Activated CD4-positive, alpha-beta T cell treated with anti-CD3 and anti-CD28 coated beads, Interleukin-2, amount 10 ng/mL, durations not matched to agents 24 days and 14 days (primary cell): ENCODE measurements around the gene CDC14C. TPM values are rescaled to one million over a fixed set of nuclear protein-coding genes. Genes with fewer than 3 reads are reported as not detected.

Experiments
- DNase-seq: peaks from one replicate; pipeline ENCODE4 v3.0.0; 2022
- H3K27ac Mint-ChIP-seq: one replicate; pipeline ENCODE4 v1.8.0; 2022; ENCODE audit warnings: mild to moderate bottlenecking, mixed read lengths
- H3K27me3 Mint-ChIP-seq: one replicate; pipeline ENCODE4 v1.8.0; 2022; ENCODE audit warnings: mixed read lengths
- H3K36me3 Mint-ChIP-seq: one replicate; pipeline ENCODE4 v1.8.0; 2022; ENCODE audit warnings: low read depth, mild to moderate bottlenecking, mixed read lengths
- H3K4me1 Mint-ChIP-seq: one replicate; pipeline ENCODE4 v1.8.0; 2021; ENCODE audit warnings: mixed read lengths
- H3K4me3 Mint-ChIP-seq: one replicate; pipeline ENCODE4 v1.8.0; 2022; ENCODE audit warnings: mild to moderate bottlenecking, moderate library complexity, mixed read lengths
- H3K9me3 Mint-ChIP-seq: one replicate; pipeline ENCODE4 v1.8.0; 2021; ENCODE audit warnings: mixed read lengths
- intact Hi-C: fragments of 100-400 bp; cut with micrococcal nuclease; formaldehyde crosslinking; loops from one replicate; pipeline ENCODE4 v1.15.1; 2023
- total RNA-seq: library from RNA; stranded (reverse); gene quantifications from 2 replicates; pipeline ENCODE4 v1.2.3, GENCODE V29; 2022

The CDC14C gene
- total RNA-seq, 1 donor from 2014 or later: not detected

- H3K27me3 Mint-ChIP-seq: no peaks in the 10 kb centered on the region
- no peaks in the 10 kb centered on the region for H3K36me3 Mint-ChIP-seq
- H3K4me1 Mint-ChIP-seq: no peaks in the 10 kb centered on the region
- H3K27ac Mint-ChIP-seq: no peak overlapping the region
- intact Hi-C loops: no loop called here
- DNase-seq: no peak
- H3K9me3 Mint-ChIP-seq: no peaks in the 10 kb centered on the region
- H3K4me3 Mint-ChIP-seq: no peak overlapping the region
Observed at GRCh38 chr7:48938539-48939295, 14.4 kb downstream of the CDC14C start.

DNA sequence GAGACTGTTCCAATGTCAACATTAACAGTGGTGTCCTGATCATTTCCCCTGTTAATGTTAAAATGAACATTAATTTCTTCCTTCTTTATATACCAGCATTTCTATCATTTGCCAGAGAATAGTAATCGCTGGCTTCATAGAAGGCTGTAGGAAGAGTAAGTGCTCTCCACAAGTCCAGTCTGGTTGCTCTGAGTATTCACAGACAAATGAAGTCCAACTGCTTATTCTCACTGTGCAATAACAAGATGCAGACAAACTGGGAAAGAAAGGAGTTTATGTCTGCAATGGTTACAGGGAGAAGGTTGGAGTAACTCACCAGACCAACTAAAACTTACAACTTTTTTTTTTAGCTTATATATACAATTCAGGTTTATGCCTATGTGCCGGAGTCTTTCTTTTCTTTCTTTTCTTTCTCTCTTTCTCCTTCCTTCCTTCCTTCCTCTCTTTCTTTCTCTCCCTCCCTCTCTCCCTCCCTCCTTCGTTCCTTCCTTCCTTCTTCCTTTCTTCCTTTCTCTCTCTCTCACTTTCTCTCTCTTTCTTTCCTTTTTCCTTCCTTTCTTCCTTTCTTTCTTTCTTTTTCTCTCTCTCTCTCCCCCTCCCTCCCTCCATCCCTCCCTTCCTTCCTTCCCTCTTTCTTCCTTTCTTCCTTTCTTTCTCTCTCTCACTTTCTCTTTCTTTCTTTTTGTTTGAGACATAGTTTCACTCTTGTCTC, 19.1 kb downstream of the CDC14C start:
- Mint-ChIP-seq H3K4me3 (no peak overlapping the region), H3K4me1 (no peaks in the 10 kb centered on the region), H3K36me3 (no peaks in the 10 kb centered on the region), H3K27me3 (no peaks in the 10 kb centered on the region), H3K27ac (no peak overlapping the region), H3K9me3 (no peaks in the 10 kb centered on the region)
- DNase-seq: no peak
- intact Hi-C loops: no loop called here

GRCh38 chr7:48955916-48956315, 31.6 kb downstream of the CDC14C start:
- Mint-ChIP-seq H3K4me3 (no peak overlapping the region), H3K9me3 (no peaks in the 10 kb centered on the region), H3K4me1 (no peaks in the 10 kb centered on the region), H3K27ac (no peak overlapping the region), H3K27me3 (no peaks in the 10 kb centered on the region), H3K36me3 (no peaks in the 10 kb centered on the region)
- no peak for DNase-seq
- intact Hi-C loops: no loop called here

GRCh38 chr7:48959676-48960075, 35.3 kb downstream of the CDC14C start:
- intact Hi-C loops: no loop called here
- H3K4me3 Mint-ChIP-seq: no peak overlapping the region
- no peak for DNase-seq
- H3K4me1 Mint-ChIP-seq: no peaks in the 10 kb centered on the region
- no peaks in the 10 kb centered on the region for H3K27me3 Mint-ChIP-seq
- no peaks in the 10 kb centered on the region for H3K36me3 Mint-ChIP-seq
- no peak overlapping the region for H3K27ac Mint-ChIP-seq
- H3K9me3 Mint-ChIP-seq: no peaks in the 10 kb centered on the region

GRCh38 chr7:48962821-48963505, 38.6 kb downstream of the CDC14C start:
- Mint-ChIP-seq H3K36me3 (no peaks in the 10 kb centered on the region), H3K9me3 (no peaks in the 10 kb centered on the region), H3K4me1 (no peaks in the 10 kb centered on the region), H3K27me3 (no peaks in the 10 kb centered on the region), H3K4me3 (no peak overlapping the region), H3K27ac (no peak overlapping the region)
- DNase-seq: no peak
- intact Hi-C loops: no loop called here

DNA sequence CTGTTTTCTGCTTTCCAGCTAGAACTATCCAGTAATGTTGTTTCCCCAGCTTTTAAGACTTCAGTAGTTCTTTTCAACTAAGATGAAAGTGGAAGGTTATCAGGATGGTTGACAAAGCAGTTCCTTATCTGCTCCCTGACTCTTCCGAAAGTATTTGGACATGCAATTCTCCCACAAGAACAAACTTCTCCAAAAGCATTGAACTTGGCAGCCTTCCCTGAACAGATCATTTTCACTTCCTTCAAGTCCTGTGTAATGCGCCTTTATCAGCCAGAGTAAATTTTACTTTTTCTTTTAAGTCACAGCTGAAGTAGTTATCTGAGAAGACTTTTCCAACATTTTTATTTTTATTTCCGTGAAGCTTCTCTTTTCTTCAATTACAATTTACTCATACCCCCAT, 39.7 kb downstream of the CDC14C start:
- no peak overlapping the region for H3K27ac Mint-ChIP-seq
- DNase-seq: no peak
- no peaks in the 10 kb centered on the region for H3K27me3 Mint-ChIP-seq
- no peaks in the 10 kb centered on the region for H3K9me3 Mint-ChIP-seq
- H3K4me3 Mint-ChIP-seq: no peak overlapping the region
- H3K4me1 Mint-ChIP-seq: no peaks in the 10 kb centered on the region
- H3K36me3 Mint-ChIP-seq: no peaks in the 10 kb centered on the region
- intact Hi-C loops: no loop called here

- H3K4me1 Mint-ChIP-seq: no peaks in the 10 kb centered on the region
- no peaks in the 10 kb centered on the region for H3K27me3 Mint-ChIP-seq
- H3K36me3 Mint-ChIP-seq: no peaks in the 10 kb centered on the region
- H3K4me3 Mint-ChIP-seq: no peak overlapping the region
- H3K27ac Mint-ChIP-seq: no peak overlapping the region
- no peaks in the 10 kb centered on the region for H3K9me3 Mint-ChIP-seq
- DNase-seq: no peak
- intact Hi-C loops: no loop called here
Observed at GRCh38 chr7:48971173-48971572, 46.8 kb downstream of the CDC14C start.

- no peaks in the 10 kb centered on the region for H3K4me1 Mint-ChIP-seq
- H3K9me3 Mint-ChIP-seq: no peaks in the 10 kb centered on the region
- H3K27ac Mint-ChIP-seq: no peak overlapping the region
- no peak overlapping the region for H3K4me3 Mint-ChIP-seq
- H3K27me3 Mint-ChIP-seq: no peaks in the 10 kb centered on the region
- DNase-seq: no peak
- intact Hi-C loops: no loop called here
- H3K36me3 Mint-ChIP-seq: no peaks in the 10 kb centered on the region
Observed at GRCh38 chr7:48976253-48976652, 51.9 kb downstream of the CDC14C start.

DNA sequence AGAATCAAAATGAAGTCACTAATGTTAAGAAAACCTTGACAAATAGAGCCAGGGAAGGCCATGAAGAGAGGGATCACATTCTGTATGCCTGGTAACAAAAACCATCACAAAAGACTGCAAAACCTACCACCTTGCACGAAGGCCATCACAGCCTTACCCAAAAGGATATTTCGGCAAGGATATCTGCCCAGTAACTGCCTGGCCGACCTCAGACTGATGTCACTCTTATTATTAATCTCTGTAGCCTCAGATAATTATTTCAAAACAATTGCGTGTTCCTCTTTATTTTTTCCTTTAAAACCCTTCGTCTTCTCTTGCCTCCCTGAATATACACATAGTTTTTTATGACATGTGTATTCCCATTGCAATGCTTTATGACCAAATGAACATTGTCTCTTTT, 52.5 kb downstream of the CDC14C start:
- intact Hi-C loops: no loop called here
- no peaks in the 10 kb centered on the region for H3K36me3 Mint-ChIP-seq

More for the DNA sequence above, 52.5 kb downstream of the CDC14C start:
- H3K27me3 Mint-ChIP-seq: no peaks in the 10 kb centered on the region
- no peaks in the 10 kb centered on the region for H3K4me1 Mint-ChIP-seq
- H3K9me3 Mint-ChIP-seq: no peaks in the 10 kb centered on the region
- no peak for DNase-seq
- H3K27ac Mint-ChIP-seq: no peak overlapping the region
- H3K4me3 Mint-ChIP-seq: no peak overlapping the region
